Thoracic aorta (tissue), 2 donors: ENCODE results near the gene ATOSB. TPM values are rescaled to one million over a fixed set of nuclear protein-coding genes. Genes with fewer than 3 reads are reported as not detected.

Source experiments
- ATAC-seq: fragments of 150-250 bp; one replicate; pipeline ENCODE4 v1.8.0; 2017; ENCODE audit warnings: low read depth; ENCODE audit not compliant: insufficient number of reproducible peaks, low FRiP score
- DNase-seq: peaks from one replicate; pipeline ENCODE4 v3.0.0-alpha.2; 2020; ENCODE audit warnings: low spot score
- H3K27ac ChIP-seq, 2 donors: fragments of 200-600 bp; sonication (generic); 1 replicate in 1 of 2; 2 replicates in 1 of 2; pipeline ENCODE4 v1.5.1; 2016; ENCODE audit warnings: mild to moderate bottlenecking in 2 of 2, moderate library complexity in 2 of 2
- H3K27me3 ChIP-seq: fragments of 200-600 bp; sonication (generic); replicated peaks from 2 replicates; pipeline ENCODE4 v1.6.0; 2016; ENCODE audit warnings: mild to moderate bottlenecking; ENCODE audit not compliant: insufficient read depth
- H3K36me3 ChIP-seq: fragments of 200-600 bp; sonication (generic); one replicate; pipeline ENCODE4 v1.5.1; 2016
- H3K4me1 ChIP-seq, 2 donors: fragments of 200-600 bp; sonication (generic); 1 replicate in 1 of 2; 2 replicates in 1 of 2; pipeline versions ENCODE4 v1.5.1 to v1.6.0; 2016; ENCODE audit warnings: low read depth in 2 of 2, mild to moderate bottlenecking in 1 of 2; ENCODE audit not compliant: control insufficient read depth in 1 of 2
- H3K4me3 ChIP-seq: fragments of 200-600 bp; sonication (generic); 2 replicates; pipeline ENCODE4 v1.5.1; 2016; ENCODE audit warnings: mild to moderate bottlenecking
- H3K9me3 ChIP-seq: fragments of 200-600 bp; sonication (generic); 2 replicates; pipeline ENCODE4 v1.5.1; 2016
- CTCF ChIP-seq: fragments of 200-600 bp; sonication (generic); IDR thresholded peaks from one replicate; pipeline ENCODE4 v1.5.1; 2019; ENCODE audit warnings: antibody characterized with exemption
- total RNA-seq, 2 donors: library from RNA; depleted of rRNA; stranded (reverse); fragments of >200 nt; gene quantifications; one replicate each; pipeline versions ENCODE4 v1.1.0 to v1.2.3, GENCODE V29; 2016

The ATOSB gene
- total RNA-seq, 2 donors from 2014 or later, result 30.2 to 33.6 TPM

DNA sequence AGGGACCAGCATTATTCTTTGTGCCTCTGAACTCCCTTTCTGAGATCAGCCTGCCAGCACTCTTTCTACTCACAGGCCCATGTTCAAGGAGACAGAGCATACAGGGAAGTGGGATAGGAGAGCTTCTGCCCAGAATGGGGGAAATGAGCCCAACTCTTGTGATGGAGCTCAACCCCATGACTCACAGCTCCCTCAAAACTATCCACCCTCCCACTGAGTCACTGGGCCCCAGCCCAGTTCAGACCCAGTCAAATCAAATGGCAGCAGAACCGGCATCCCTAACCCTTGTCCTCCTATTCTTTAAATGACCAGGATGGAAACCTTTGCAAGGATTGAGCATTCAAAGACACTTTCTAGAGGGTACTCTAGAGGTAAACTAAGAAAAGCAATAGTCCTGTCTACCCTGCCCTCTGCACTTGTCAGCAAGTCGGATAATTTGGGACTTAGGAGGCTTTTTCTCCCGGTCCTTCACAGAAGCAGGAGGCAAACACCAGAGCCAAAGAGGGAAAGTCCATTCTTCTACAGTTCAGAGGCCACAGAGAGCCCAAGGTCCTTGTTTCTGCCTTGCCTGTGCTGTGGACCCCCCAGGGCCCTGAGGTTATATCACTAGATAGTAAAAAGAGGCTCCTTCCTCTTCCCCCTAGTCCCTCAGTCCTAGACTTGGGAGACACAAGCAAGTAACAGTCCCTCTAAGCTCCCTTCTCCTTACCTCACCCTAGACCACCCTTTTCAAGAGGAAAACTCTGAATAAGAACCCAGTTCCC is 3.2 kb downstream of the ATOSB start:
- no peak for ATAC-seq
- DNase-seq, result peak; percentile 72
- H3K4me3 ChIP-seq, result peak overlapping the region; percentile 96

DNA sequence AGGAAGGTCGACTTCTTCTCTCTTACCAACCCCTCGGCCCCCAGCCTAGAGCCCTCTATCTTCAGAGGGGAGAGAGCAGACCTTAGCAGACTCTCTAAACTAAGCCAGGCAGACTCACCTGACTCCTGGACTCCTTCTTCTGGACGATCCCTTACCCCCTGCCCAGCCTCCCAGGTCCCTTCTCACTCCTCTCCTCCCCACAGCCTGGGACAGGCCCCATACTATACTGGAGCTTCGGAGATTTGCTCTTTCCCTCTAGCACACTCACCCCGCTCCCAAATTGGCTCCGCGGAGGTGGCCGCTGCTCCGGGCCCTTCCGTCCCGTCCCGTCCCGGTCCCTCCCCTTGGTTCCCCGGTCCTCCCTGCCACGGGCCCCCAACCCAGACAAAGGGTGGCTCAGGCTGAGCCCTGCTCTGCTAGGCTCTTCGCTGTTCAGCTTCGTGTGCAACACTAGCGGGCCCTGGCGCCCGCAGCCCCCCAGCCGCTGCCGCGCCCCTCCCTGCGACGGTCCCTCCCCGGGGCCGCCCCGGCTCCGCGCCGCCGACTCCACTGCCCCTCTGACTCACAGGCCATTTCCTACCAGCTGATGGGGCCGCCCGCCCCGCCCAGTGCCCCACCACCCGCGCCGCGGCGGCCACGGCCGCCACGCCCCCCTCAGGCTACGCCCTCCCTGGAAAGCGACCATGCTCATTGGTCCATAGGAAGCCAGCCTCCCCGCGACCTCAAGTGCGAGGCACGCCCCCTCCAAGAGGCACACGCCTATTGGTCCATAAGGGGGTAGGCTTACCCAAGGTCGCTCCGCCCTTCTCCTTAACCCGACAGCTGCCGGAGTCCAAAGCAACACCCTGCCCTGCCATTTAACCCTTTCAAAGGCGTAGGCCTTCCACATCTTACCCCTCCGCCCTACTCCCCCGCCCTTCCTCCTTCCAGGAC is 4.4 kb downstream of the ATOSB start:
- ATAC-seq, result peak; percentile 69
- peak overlapping the region; percentile 96 for H3K4me3 ChIP-seq
- H3K27me3 ChIP-seq, result no peaks in the 10 kb centered on the region
- TF ChIP-seq CTCF, result no peak
- peak; percentile 95 for DNase-seq
- peak overlapping the region; percentile 98 to 99 for H3K27ac ChIP-seq
- H3K4me1 ChIP-seq, result peaks cover 39 to 60% of the 10 kb centered on the region in 2 donors
- H3K36me3 ChIP-seq, result peaks cover 23% of the 10 kb centered on the region
- H3K9me3 ChIP-seq, result no peaks in the 10 kb centered on the region

More for the DNA sequence above, 3.2 kb downstream of the ATOSB start:
- Histone ChIP-seq H3K27me3 (no peaks in the 10 kb centered on the region), H3K9me3 (no peaks in the 10 kb centered on the region), H3K36me3 (peaks cover 13% of the 10 kb centered on the region), H3K27ac (peak overlapping the region; percentile 92 to 99), H3K4me1 (peaks cover 41 to 69% of the 10 kb centered on the region in 2 donors)
- TF ChIP-seq CTCF, result no peak

DNA sequence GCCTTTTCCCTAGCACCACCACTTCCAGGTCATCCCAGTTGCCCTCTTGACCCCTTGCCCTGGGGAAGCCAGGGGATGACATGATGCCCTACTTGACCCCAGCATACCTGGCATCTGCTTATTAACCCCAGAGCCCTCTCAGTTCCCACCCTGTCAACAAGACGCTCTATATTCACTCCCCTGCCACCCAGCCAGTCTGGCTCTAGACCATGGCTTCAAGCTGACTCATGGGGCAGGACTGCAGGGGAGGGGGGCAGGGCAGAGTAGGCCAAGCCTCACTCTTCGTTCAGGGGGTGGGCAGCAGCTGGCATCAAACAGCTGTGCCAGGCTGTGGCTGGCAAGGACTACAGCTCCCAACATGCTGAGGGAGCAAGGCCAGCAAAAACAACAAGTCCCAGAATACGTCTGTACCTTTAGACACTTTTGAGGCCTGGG is 5.3 kb downstream of the ATOSB start:
- Histone ChIP-seq H3K4me1 (peaks cover 39 to 59% of the 10 kb centered on the region in 2 donors), H3K27me3 (no peaks in the 10 kb centered on the region), H3K27ac (peak overlapping the region; percentile 98 to 99), H3K4me3 (peak overlapping the region; percentile 96), H3K9me3 (no peaks in the 10 kb centered on the region), H3K36me3 (peaks cover 32% of the 10 kb centered on the region)
- DNase-seq, result peak; percentile 58
- no peak for TF ChIP-seq CTCF
- ATAC-seq, result peak; percentile 14

DNA sequence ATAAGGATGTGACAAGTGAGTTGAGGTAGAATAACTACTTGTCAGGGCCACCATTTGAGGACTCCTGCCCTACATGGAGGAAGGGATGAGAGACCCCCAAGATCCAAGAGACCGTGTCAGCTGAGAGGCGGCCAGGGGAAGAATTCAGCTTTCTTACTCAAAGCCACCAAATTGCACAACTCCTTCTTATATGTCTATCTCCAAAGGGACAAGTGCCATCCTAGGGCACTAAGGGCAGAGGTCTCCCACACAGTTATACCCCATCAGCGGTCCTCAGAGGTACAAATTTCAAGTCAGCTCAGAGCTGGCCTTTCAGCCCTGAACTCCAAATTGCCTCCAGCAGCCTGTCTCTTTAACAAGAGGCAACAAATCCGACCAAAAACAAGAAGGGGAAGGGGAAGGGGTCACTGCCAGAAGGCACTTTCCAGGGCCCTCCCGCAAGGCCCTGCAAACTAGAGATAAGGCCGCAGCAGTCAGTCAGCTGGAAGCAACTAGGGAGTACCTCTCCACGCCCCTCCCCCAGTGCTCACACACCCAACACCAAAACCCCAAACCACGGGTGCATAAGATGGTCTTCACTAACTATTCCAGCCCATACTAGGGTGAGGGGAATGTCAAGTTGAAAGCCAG is 6.6 kb downstream of the ATOSB start:
- no peaks in the 10 kb centered on the region for H3K27me3 ChIP-seq
- no peak for TF ChIP-seq CTCF
- H3K36me3 ChIP-seq, result peaks cover 37% of the 10 kb centered on the region
- peaks cover 32 to 46% of the 10 kb centered on the region in 2 donors for H3K4me1 ChIP-seq
- H3K27ac ChIP-seq, result peak overlapping the region; percentile 98 to 99
- H3K9me3 ChIP-seq, result no peaks in the 10 kb centered on the region
- no peak overlapping the region for H3K4me3 ChIP-seq
- DNase-seq (no peak), ATAC-seq (no peak)
